ENCODE measurements around the gene COA1. TPM values are rescaled to one million over a fixed set of nuclear protein-coding genes. Genes with fewer than 3 reads are reported as not detected.
A peak's percentile ranks its signal among the peaks of the same experiment; 100 is the strongest.

The COA1 gene
- total and polyA plus RNA-seq, 9 of the 15 experiments (the other 6 are each of a cell fraction or from before 2014, with no cell fraction given), result 98.9 to 463 (median 181) TPM

- TF ChIP-seq ARID4B (CRISPR knock-in tag; IDR thresholded peaks at IDR 0.05), result peak; percentile 78
- TF ChIP-seq RBM22 (IDR thresholded peaks at IDR 0.05; ENCODE audit: low read depth, low read length, poor library complexity, severe bottlenecking), result peak; percentile 45
- TF ChIP-seq ZNF311 (CRISPR knock-in tag; IDR thresholded peaks at IDR 0.05), result no peak
- TF ChIP-seq DACH1 (IDR thresholded peaks at IDR 0.05; ENCODE audit: partially characterized antibody), result peak; percentile 60
- TF ChIP-seq RFX7 (CRISPR knock-in tag; IDR thresholded peaks at IDR 0.05), result no peak
- peak; percentile 31; the same call in 1 of the 2 replicates for TF ChIP-seq ZKSCAN1 (IDR thresholded peaks at IDR 0.05; ENCODE audit: low read depth, low read length)
- TF ChIP-seq SRSF3 (IDR thresholded peaks at IDR 0.05; ENCODE audit: insufficient read depth, low read length), result no peak
- no peak for TF ChIP-seq ZNF785 (CRISPR knock-in tag; IDR thresholded peaks at IDR 0.05)
- no peak for TF ChIP-seq ZNF79 (CRISPR knock-in tag; IDR thresholded peaks at IDR 0.05; ENCODE audit: low read depth)
- no peak for TF ChIP-seq BACH1 (tag; IDR thresholded peaks at IDR 0.05)
- TF ChIP-seq, protein P1, sequence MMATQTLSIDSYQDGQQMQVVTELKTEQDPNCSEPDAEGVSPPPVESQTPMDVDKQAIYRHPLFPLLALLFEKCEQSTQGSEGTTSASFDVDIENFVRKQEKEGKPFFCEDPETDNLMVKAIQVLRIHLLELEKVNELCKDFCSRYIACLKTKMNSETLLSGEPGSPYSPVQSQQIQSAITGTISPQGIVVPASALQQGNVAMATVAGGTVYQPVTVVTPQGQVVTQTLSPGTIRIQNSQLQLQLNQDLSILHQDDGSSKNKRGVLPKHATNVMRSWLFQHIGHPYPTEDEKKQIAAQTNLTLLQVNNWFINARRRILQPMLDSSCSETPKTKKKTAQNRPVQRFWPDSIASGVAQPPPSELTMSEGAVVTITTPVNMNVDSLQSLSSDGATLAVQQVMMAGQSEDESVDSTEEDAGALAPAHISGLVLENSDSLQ (IDR thresholded peaks at IDR 0.05), result no peak
- TF ChIP-seq MYNN (IDR thresholded peaks at IDR 0.05), result peak; percentile 37; the same call in 1 of the 2 replicates
- no peak for TF ChIP-seq MYNN (CRISPR knock-in tag; IDR thresholded peaks at IDR 0.05)
- TF ChIP-seq NFATC3 (IDR thresholded peaks at IDR 0.05), result no peak
- no peak for TF ChIP-seq ZNF707 (CRISPR knock-in tag; conservative IDR thresholded peaks at IDR 0.05)
- TF ChIP-seq PTBP1 (IDR thresholded peaks at IDR 0.05; ENCODE audit: low read depth, low read length), result no peak
- no peak for TF ChIP-seq MTF1 (CRISPR knock-in tag; IDR thresholded peaks at IDR 0.05; ENCODE audit: borderline replicate concordance)
- no peak for TF ChIP-seq SLC30A9 (CRISPR knock-in tag; IDR thresholded peaks at IDR 0.05)
- no peak for TF ChIP-seq HDGF (IDR thresholded peaks at IDR 0.05)
- TF ChIP-seq GTF2F1 (IDR thresholded peaks at IDR 0.05; ENCODE audit: low read depth, low read length), result peak; percentile 80
- TF ChIP-seq ARNT (IDR thresholded peaks at IDR 0.05), result peak; percentile 49 to 51; a peak in 1 of 4 replicates
- TF ChIP-seq PHF20 (IDR thresholded peaks at IDR 0.05; ENCODE audit: partially characterized antibody), result peak; percentile 76
- TF ChIP-seq ZBTB5 (IDR thresholded peaks at IDR 0.05), result no peak
- TF ChIP-seq MAFK (IDR thresholded peaks at IDR 0.05; ENCODE audit: low read length), result no peak
- TF ChIP-seq COPS2 (conservative IDR thresholded peaks at IDR 0.05), result no peak
Measured at GRCh38 chr7:43729214-43729923, at the start of gene COA1 (continued).
